SK-N-SH (cell line): Measurements from ENCODE around the gene SERPINA6.

Experiments used
- CHD2 ChIP-seq: fragments of 150-350 bp; IDR thresholded peaks from 2 replicates; pipeline ENCODE4 v1.6.1; 2018; ENCODE audit warnings: low read length; ENCODE audit not compliant: partially characterized antibody
- EZH2phosphoT487 ChIP-seq: fragments of 200-600 bp; sonication (generic); IDR thresholded peaks from 2 replicates; pipeline ENCODE4 v1.6.1; 2017; ENCODE audit warnings: low read depth, mixed run types, mild to moderate bottlenecking, antibody characterized with exemption, moderate library complexity, borderline replicate concordance
- FOXM1 ChIP-seq: IDR thresholded peaks from 2 replicates; pipeline ENCODE4 v1.4.0; 2012; ENCODE audit warnings: low read depth, mild to moderate bottlenecking
- JUND ChIP-seq: IDR thresholded peaks from 2 replicates; pipeline ENCODE4 v1.4.0; 2012
- MXI1 ChIP-seq: IDR thresholded peaks from 2 replicates; pipeline ENCODE4 v1.6.1; 2012; ENCODE audit warnings: mild to moderate bottlenecking, low read depth, low read length, improper control_type of control experiment
- POLR2AphosphoS5 ChIP-seq: IDR thresholded peaks from 2 replicates; pipeline ENCODE4 v1.6.1; 2012; ENCODE audit warnings: low read depth, low read length
- YY1 ChIP-seq: IDR thresholded peaks from 2 replicates; pipeline ENCODE4 v1.4.0; 2012; ENCODE audit warnings: low read depth, mild to moderate bottlenecking
- TF ChIP-seq, protein P1 (sequence below): fragments of 200-600 bp; sonication (generic); IDR thresholded peaks from 2 replicates; pipeline ENCODE4 v1.6.1; 2017; ENCODE audit warnings: antibody characterized with exemption, mild to moderate bottlenecking, moderate library complexity
- TF ChIP-seq, protein P2 (sequence below): fragments of 150-350 bp; IDR thresholded peaks from 2 replicates; pipeline ENCODE4 v1.6.1; 2016; ENCODE audit warnings: mild to moderate bottlenecking, low read depth, low read length
- TF ChIP-seq, protein P3 (sequence below): IDR thresholded peaks from 2 replicates; pipeline ENCODE4 v1.4.0; 2012; ENCODE audit warnings: low read depth, borderline replicate concordance

DNA sequence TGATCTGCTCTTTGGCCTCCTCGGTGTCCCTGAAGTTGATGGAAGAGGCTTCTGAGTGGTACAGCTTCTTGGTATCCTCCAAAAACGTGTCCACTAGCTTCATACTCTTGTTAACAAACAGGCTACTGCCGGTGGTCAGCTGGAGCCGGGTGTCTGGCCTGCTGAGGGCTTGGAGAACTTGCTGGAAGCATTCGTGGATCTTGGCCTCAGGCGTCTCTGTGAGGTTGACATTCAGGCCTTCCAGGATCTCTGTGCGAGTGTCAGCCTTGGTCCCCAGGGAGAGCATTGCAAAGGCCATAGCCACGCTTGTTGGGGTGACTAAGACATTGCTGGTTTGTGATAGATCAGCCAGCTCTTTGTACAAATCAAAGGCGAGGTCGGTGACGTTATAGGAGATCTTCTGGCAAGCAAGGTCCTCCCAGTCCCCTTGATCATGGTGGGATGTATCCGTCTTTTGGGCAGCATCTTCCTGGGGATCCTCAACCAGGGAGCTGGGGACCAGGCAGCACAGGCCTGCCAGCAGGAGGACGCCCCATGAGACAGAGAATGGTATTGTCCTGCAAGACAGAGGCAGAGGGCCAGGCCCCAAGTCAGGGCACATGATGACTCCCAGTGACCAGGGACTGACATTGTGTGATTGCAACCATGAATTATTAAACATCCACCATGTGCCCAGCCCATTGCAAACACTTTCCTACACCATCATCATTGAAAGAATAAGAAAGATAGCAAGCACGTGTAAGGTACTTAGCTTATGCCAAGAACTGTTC, 43.2 kb upstream of the SERPINA6 start, which contains the start of gene SERPINA2:
- TF ChIP-seq, protein P1, sequence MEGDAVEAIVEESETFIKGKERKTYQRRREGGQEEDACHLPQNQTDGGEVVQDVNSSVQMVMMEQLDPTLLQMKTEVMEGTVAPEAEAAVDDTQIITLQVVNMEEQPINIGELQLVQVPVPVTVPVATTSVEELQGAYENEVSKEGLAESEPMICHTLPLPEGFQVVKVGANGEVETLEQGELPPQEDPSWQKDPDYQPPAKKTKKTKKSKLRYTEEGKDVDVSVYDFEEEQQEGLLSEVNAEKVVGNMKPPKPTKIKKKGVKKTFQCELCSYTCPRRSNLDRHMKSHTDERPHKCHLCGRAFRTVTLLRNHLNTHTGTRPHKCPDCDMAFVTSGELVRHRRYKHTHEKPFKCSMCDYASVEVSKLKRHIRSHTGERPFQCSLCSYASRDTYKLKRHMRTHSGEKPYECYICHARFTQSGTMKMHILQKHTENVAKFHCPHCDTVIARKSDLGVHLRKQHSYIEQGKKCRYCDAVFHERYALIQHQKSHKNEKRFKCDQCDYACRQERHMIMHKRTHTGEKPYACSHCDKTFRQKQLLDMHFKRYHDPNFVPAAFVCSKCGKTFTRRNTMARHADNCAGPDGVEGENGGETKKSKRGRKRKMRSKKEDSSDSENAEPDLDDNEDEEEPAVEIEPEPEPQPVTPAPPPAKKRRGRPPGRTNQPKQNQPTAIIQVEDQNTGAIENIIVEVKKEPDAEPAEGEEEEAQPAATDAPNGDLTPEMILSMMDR: no peak
- no peak for TF ChIP-seq YY1
- TF ChIP-seq JUND: no peak
- no peak for TF ChIP-seq POLR2AphosphoS5
- TF ChIP-seq, protein P2, sequence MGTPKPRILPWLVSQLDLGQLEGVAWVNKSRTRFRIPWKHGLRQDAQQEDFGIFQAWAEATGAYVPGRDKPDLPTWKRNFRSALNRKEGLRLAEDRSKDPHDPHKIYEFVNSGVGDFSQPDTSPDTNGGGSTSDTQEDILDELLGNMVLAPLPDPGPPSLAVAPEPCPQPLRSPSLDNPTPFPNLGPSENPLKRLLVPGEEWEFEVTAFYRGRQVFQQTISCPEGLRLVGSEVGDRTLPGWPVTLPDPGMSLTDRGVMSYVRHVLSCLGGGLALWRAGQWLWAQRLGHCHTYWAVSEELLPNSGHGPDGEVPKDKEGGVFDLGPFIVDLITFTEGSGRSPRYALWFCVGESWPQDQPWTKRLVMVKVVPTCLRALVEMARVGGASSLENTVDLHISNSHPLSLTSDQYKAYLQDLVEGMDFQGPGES: no peak
- TF ChIP-seq MXI1: no peak
- TF ChIP-seq CHD2: no peak
- TF ChIP-seq, protein P3, sequence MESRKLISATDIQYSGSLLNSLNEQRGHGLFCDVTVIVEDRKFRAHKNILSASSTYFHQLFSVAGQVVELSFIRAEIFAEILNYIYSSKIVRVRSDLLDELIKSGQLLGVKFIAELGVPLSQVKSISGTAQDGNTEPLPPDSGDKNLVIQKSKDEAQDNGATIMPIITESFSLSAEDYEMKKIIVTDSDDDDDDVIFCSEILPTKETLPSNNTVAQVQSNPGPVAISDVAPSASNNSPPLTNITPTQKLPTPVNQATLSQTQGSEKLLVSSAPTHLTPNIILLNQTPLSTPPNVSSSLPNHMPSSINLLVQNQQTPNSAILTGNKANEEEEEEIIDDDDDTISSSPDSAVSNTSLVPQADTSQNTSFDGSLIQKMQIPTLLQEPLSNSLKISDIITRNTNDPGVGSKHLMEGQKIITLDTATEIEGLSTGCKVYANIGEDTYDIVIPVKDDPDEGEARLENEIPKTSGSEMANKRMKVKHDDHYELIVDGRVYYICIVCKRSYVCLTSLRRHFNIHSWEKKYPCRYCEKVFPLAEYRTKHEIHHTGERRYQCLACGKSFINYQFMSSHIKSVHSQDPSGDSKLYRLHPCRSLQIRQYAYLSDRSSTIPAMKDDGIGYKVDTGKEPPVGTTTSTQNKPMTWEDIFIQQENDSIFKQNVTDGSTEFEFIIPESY: no peak
- no peak for TF ChIP-seq EZH2phosphoT487
- TF ChIP-seq FOXM1: no peak
